ENCODE results near the gene CDHR2.

CDHR2 gene

DNA sequence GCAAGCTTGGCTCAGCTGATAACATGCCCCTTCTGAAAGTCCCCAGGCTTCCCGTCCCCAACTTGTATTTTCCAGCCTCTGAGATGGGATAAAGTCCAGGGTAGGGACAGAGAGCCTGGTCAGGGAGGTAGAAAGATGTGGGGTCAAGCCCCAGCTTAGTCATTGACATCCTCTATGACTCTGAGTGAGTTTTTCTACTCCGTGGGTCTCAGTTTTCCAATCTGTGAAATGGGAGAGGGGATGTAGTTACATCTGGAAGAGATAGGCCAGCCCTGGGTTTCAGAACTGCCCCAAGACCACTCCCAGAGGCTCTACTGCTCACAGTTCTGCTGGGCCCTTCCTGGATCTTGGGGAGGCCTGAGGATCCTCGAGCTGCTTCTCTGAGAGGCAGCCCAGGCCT lies 57.7 kb downstream of the CDHR2 start:
- H3K27ac ChIP-seq (ENCODE audit: low read length), result no peak overlapping the region
- H3K4me3 ChIP-seq (ENCODE audit: low read length), result no peak overlapping the region
- no peak overlapping the region for H3K9ac ChIP-seq (ENCODE audit: low read depth, low read length)
- H3K36me3 ChIP-seq (ENCODE audit: insufficient read depth, low read depth, low read length), result no peaks in the 10 kb centered on the region
- H3K9me3 ChIP-seq (ENCODE audit: insufficient read depth, low read depth, low read length), result no peaks in the 10 kb centered on the region
- H3K27me3 ChIP-seq (ENCODE audit: insufficient read depth, low read length), result peaks cover 28% of the 10 kb centered on the region
- 0 out of 2 replicates have a peak, but pooled peaks cover 2% of the 10 kb centered on the region for H3K4me1 ChIP-seq (ENCODE audit: insufficient read depth, low read length)

DNA sequence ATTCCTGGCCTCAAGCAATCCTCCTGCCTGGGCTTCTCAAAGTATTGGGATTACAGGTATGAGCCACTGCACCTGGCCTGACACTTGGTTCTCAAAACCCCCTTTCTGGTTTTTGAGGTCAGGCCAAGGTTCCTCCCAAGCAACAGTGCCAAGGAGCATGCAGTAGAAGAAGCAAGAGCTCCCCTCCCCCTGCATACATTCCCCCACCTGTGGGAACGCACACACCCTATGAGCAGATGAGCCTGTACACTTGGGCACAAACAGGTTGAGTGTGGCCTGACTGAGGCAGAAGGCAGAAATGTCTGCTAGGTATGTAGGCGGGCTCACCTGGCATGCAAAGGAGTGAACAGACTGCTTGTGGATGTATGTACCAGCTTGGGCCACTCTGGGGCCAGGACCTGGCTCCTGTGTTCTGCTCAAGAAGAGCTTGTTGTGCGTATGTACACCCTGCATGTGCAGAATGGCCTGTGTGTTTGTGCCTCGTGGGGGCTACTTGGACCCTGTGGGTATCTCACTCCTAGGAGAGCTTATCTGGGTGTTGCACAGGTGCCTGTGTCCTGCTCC lies 59.1 kb downstream of the CDHR2 start:
- H3K9ac ChIP-seq (ENCODE audit: low read depth, low read length), result no peak overlapping the region
- no peak overlapping the region for H3K4me3 ChIP-seq (ENCODE audit: low read length)
- H3K27me3 ChIP-seq (ENCODE audit: insufficient read depth, low read length), result peaks cover 32% of the 10 kb centered on the region
- peaks cover 9% of the 10 kb centered on the region; the same call in 1 of the 2 replicates for H3K4me1 ChIP-seq (ENCODE audit: insufficient read depth, low read length)
- H3K27ac ChIP-seq (ENCODE audit: low read length), result no peak overlapping the region
- no peaks in the 10 kb centered on the region for H3K9me3 ChIP-seq (ENCODE audit: insufficient read depth, low read depth, low read length)
- H3K36me3 ChIP-seq (ENCODE audit: insufficient read depth, low read depth, low read length), result no peaks in the 10 kb centered on the region

DNA sequence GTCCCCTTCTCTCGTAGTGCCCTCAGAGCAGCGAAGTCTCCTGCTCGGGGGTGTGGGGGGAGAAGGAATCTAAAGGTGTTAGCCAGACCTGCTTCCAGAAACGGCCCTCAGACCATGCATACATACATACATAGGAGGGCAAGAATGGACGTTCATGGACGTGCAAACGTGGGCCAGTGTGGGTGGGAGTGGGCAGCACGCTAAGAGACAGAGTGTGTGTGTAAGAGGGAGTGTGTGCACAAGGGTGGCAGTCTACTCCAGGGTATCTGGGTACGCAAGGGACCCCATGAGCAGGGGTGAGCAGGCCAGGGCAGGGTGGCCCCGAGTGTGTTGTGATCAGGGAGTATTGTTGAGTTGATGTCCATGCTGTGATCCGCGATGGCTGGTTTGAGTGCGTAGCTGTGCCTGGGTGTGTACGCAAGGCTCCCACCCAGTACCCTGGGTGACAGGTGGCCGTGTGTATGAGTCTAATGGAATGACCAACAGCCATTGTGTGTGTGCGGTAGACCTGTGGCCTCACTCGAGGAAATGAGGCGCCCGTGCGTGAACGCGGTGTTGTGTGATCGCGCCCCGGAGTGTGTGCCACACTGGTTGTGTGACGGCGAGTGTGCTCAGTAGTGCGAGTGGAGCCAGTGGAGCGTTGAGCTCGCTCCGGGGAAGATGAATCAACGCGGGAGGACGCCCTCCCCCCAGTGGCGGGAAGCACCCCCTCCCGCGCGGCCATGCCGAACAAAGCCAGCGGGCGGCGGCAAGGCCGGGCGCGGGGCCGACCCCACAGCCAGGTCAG lies 60.0 kb downstream of the CDHR2 start:
- Histone ChIP-seq H3K9me3 (ENCODE audit: insufficient read depth, low read depth, low read length) (no peaks in the 10 kb centered on the region), H3K4me1 (ENCODE audit: insufficient read depth, low read length) (peaks cover 9% of the 10 kb centered on the region; the same call in 1 of the 2 replicates), H3K36me3 (ENCODE audit: insufficient read depth, low read depth, low read length) (no peaks in the 10 kb centered on the region), H3K27ac (ENCODE audit: low read length) (no peak overlapping the region), H3K4me3 (ENCODE audit: low read length) (peak overlapping the region; percentile 74), H3K27me3 (ENCODE audit: insufficient read depth, low read length) (peaks cover 39% of the 10 kb centered on the region), H3K9ac (ENCODE audit: low read depth, low read length) (peak overlapping the region; percentile 75)

DNA sequence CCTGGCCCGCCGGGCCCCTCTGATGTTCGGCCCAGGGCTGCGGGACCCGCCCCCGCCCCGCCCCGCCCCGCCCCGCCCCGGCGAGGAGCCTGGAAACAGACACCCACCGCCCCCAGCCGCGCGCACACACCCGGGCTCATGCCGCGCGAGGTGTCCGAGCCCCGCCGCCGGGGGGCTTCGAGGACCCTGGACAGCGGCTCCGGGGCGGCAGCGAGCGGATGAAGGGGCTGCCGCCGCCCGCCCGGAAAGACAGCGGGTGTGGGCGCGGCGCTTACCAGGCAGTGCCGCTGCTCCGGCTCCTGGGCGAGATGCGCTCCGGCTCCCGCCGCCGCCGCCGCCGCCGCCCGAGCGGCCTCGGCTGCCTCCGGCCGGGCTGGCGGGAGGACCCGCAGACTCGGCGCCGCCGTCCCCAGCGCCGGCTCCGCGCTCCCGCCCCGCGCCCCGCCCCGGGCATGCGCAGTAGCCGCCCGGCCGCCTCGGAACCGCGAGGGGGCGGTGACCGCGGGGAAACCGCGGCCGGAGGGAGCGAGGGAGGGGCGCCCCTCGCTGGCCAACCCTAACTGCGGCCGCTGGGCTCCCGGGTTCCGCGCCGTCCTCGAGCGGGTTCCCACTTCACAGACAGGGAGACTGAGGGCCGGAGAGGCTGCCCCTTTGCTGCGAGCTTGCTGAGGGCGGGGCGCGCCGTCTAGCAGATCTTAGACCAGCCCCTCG lies 60.7 kb downstream of the CDHR2 start, which contains the start of gene GPRIN1:
TSS of gene GPRIN1 (minus strand) at position 433 of the 711 bp plus-strand sequence. CDS start 10,322 bp downstream, outside the sequence.
- H3K36me3 ChIP-seq (ENCODE audit: insufficient read depth, low read depth, low read length), result no peaks in the 10 kb centered on the region
- H3K27ac ChIP-seq (ENCODE audit: low read length), result no peak within 1 kb of the TSS
- peak within 1 kb of the TSS; percentile 75 for H3K9ac ChIP-seq (ENCODE audit: low read depth, low read length)
- H3K4me3 ChIP-seq (ENCODE audit: low read length), result peak within 1 kb of the TSS; percentile 74
- peaks cover 9% of the 10 kb centered on the region; the same call in 1 of the 2 replicates for H3K4me1 ChIP-seq (ENCODE audit: insufficient read depth, low read length)
- peaks cover 42% of the 10 kb centered on the region for H3K27me3 ChIP-seq (ENCODE audit: insufficient read depth, low read length)
- no peaks in the 10 kb centered on the region for H3K9me3 ChIP-seq (ENCODE audit: insufficient read depth, low read depth, low read length)

DNA sequence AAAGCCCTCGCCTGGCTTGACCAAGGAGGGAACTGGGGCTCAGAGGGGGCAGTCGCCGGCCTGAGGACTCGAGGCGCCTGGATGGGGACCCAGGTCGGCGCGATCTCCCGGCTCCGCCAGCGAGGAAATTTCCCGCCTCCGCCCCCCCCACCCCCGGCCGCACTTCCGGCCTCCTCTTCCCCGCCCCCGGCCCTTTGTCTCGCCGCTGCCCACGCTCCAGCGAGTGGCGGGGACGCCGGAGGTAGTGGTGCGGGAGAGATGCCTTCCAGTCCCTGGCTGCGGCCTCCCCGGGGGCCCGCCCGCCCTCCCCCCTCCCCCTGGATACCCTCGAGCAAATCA lies 61.3 kb downstream of the CDHR2 start:
- H3K9ac ChIP-seq (ENCODE audit: low read depth, low read length), result no peak overlapping the region
- no peaks in the 10 kb centered on the region for H3K9me3 ChIP-seq (ENCODE audit: insufficient read depth, low read depth, low read length)
- H3K4me1 ChIP-seq (ENCODE audit: insufficient read depth, low read length), result peaks cover 9% of the 10 kb centered on the region; the same call in 1 of the 2 replicates
- peaks cover 44% of the 10 kb centered on the region for H3K27me3 ChIP-seq (ENCODE audit: insufficient read depth, low read length)
- H3K4me3 ChIP-seq (ENCODE audit: low read length), result peak overlapping the region; percentile 57; the same call in 1 of the 2 replicates
- H3K27ac ChIP-seq (ENCODE audit: low read length), result no peak overlapping the region
- no peaks in the 10 kb centered on the region for H3K36me3 ChIP-seq (ENCODE audit: insufficient read depth, low read depth, low read length)

DNA sequence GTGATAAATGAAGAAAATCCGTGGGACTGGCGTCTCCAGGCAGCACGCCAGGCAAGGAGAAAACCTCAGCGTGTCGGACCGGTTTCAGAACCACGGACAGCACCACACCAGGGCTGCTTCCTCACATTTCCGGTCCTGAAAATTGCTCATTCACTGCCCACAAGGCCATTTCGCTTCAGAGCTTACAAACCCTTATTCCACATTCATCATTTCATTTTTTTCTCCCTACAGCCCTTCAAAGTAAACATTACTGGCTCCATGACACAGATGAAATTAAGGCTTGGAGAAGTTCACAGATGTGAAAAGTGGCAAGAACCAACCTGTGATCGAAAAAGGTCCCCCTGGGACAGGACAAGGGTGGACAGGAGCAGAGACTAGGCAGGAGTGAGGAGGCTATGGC lies 62.3 kb downstream of the CDHR2 start:
- Histone ChIP-seq H3K36me3 (ENCODE audit: insufficient read depth, low read depth, low read length) (no peaks in the 10 kb centered on the region), H3K4me1 (ENCODE audit: insufficient read depth, low read length) (peaks cover 9% of the 10 kb centered on the region; the same call in 1 of the 2 replicates), H3K4me3 (ENCODE audit: low read length) (no peak overlapping the region), H3K27ac (ENCODE audit: low read length) (no peak overlapping the region), H3K27me3 (ENCODE audit: insufficient read depth, low read length) (peaks cover 54% of the 10 kb centered on the region), H3K9me3 (ENCODE audit: insufficient read depth, low read depth, low read length) (no peaks in the 10 kb centered on the region), H3K9ac (ENCODE audit: low read depth, low read length) (no peak overlapping the region)

DNA sequence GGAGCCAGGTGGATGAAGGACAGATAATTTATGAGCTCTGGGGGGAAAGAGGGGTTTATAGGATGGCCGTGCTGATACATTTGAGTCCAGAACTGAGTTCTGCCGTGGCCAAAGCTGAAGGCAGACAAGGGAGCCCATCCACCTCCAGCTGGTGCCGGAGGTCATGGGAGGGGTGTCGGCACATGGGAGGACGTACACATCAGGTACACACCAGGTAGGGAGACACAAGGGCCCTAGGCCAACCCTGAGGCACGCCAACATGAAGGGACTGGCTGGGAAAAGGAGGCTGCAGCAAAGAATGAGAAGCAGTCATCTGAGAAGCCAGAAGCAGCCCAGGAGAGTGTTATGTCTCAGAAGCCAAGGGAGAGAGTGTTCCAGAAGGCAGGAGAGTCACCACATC lies 62.9 kb downstream of the CDHR2 start:
- peaks cover 59% of the 10 kb centered on the region for H3K27me3 ChIP-seq (ENCODE audit: insufficient read depth, low read length)
- no peak overlapping the region for H3K9ac ChIP-seq (ENCODE audit: low read depth, low read length)
- H3K4me1 ChIP-seq (ENCODE audit: insufficient read depth, low read length), result peaks cover 9% of the 10 kb centered on the region; the same call in 1 of the 2 replicates
- no peak overlapping the region for H3K4me3 ChIP-seq (ENCODE audit: low read length)
- no peaks in the 10 kb centered on the region for H3K36me3 ChIP-seq (ENCODE audit: insufficient read depth, low read depth, low read length)
- no peak overlapping the region for H3K27ac ChIP-seq (ENCODE audit: low read length)
- no peaks in the 10 kb centered on the region for H3K9me3 ChIP-seq (ENCODE audit: insufficient read depth, low read depth, low read length)

DNA sequence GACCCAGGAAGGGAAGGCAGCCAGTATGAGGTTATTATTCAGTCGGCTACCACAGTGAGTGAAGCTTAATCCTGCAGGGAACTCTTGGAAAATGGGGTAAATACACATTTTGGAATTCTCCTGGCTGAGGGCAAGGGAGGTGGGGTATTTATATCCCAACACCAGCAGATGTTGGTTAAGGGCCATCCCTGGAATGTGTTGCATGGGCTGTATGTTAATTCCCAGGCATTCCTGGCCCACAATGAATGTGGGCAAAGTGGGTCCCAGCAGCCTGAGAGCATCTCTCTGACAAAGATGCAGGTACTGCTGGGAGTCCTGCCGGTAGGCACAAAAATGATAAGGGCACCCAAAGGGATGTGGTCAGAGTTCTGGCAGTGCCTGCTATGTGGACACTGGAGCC lies 63.7 kb downstream of the CDHR2 start:
- peaks cover 68% of the 10 kb centered on the region for H3K27me3 ChIP-seq (ENCODE audit: insufficient read depth, low read length)
- H3K4me3 ChIP-seq (ENCODE audit: low read length), result no peak overlapping the region
- H3K9me3 ChIP-seq (ENCODE audit: insufficient read depth, low read depth, low read length), result no peaks in the 10 kb centered on the region
- H3K4me1 ChIP-seq (ENCODE audit: insufficient read depth, low read length), result peaks cover 9% of the 10 kb centered on the region; the same call in 1 of the 2 replicates
- no peak overlapping the region for H3K27ac ChIP-seq (ENCODE audit: low read length)
- no peak overlapping the region for H3K9ac ChIP-seq (ENCODE audit: low read depth, low read length)
- no peaks in the 10 kb centered on the region for H3K36me3 ChIP-seq (ENCODE audit: insufficient read depth, low read depth, low read length)

DNA sequence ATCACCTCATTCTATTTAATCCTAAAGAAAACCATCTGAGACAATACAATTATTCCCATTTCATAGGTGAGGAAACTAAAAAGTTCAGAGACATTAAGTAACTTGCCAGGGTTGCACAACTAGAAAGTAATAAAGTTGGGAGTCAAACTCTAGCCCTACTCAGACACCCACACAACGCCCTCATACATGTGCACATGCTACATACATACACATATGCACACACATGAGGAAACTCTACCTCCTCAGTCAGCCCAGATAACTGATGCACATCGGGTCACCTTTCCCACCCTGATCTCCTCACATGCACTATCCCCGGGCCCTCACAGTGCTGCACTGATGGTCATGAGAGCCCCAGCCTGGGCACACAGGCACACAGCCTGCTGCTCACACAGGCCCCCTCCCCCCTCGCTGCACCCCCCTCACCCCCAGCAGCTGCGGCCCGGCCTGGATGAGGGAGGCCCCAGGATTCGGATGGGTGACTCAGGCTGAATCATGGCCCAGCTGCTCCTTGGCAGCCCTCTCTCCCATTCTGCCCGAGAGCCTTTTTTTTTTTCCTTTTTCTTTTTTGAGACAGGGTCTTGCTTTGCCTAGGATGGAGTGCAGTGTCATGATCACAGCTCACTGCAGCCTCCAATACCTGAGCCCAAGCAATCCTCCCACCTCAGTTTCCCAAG lies 65.8 kb downstream of the CDHR2 start:
- H3K27ac ChIP-seq (ENCODE audit: low read length), result no peak overlapping the region
- no peaks in the 10 kb centered on the region for H3K36me3 ChIP-seq (ENCODE audit: insufficient read depth, low read depth, low read length)
- no peak overlapping the region for H3K9ac ChIP-seq (ENCODE audit: low read depth, low read length)
- H3K4me3 ChIP-seq (ENCODE audit: low read length), result no peak overlapping the region
- peaks cover 9% of the 10 kb centered on the region; the same call in 1 of the 2 replicates for H3K4me1 ChIP-seq (ENCODE audit: insufficient read depth, low read length)
- H3K9me3 ChIP-seq (ENCODE audit: insufficient read depth, low read depth, low read length), result no peaks in the 10 kb centered on the region
- peaks cover 73% of the 10 kb centered on the region for H3K27me3 ChIP-seq (ENCODE audit: insufficient read depth, low read length)

DNA sequence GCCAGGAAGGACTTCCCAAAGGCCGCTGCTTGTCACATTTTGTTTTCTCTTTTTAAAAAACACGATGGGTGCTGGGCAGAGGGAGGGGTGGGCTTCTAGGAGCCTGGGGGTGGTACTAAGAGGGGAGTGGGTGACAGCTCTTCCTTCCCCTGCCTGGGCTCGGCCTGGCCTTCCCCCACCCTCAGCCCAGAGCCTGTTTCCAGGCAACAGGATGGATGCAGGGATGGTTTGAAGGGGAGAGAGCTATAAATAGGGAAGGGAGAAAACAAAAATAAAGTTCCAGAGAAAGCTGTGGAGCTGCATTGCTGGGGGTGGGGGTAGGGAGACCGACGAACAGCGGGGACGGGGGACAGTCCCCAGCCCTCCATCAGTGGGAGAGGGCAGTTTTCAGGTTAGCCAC lies 67.4 kb downstream of the CDHR2 start:
- Histone ChIP-seq H3K4me3 (ENCODE audit: low read length) (no peak overlapping the region), H3K9me3 (ENCODE audit: insufficient read depth, low read depth, low read length) (no peaks in the 10 kb centered on the region), H3K9ac (ENCODE audit: low read depth, low read length) (no peak overlapping the region), H3K27ac (ENCODE audit: low read length) (no peak overlapping the region), H3K36me3 (ENCODE audit: insufficient read depth, low read depth, low read length) (no peaks in the 10 kb centered on the region), H3K4me1 (ENCODE audit: insufficient read depth, low read length) (peaks cover 7% of the 10 kb centered on the region; the same call in 1 of the 2 replicates), H3K27me3 (ENCODE audit: insufficient read depth, low read length) (peaks cover 79% of the 10 kb centered on the region)

DNA sequence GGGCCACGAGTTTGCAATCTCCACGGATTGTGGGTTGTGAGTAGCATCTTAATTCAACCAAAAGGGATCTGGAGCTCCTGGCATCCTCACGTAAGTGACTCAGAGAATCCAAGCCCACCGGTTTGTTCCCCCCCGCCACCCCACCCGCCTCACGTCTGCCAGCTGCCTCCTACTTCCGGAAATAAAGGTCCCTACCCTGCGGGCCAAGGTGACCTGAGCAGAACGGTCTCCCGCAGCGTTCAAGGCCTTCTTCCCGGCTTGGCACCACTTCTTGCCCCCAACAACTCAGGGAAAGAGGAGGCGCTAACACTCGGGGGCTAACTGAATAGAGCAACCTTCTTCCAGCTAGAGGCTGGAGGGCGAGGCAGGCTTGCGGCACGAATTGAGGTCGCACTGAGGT lies 69.6 kb downstream of the CDHR2 start:
- peaks cover 83% of the 10 kb centered on the region for H3K27me3 ChIP-seq (ENCODE audit: insufficient read depth, low read length)
- H3K36me3 ChIP-seq (ENCODE audit: insufficient read depth, low read depth, low read length), result no peaks in the 10 kb centered on the region
- no peaks in the 10 kb centered on the region; the same call in 1 of the 2 replicates for H3K4me1 ChIP-seq (ENCODE audit: insufficient read depth, low read length)
- no peak overlapping the region for H3K27ac ChIP-seq (ENCODE audit: low read length)
- no peak overlapping the region for H3K9ac ChIP-seq (ENCODE audit: low read depth, low read length)
- no peaks in the 10 kb centered on the region for H3K9me3 ChIP-seq (ENCODE audit: insufficient read depth, low read depth, low read length)
- peak overlapping the region; percentile 48; the same call in 1 of the 2 replicates for H3K4me3 ChIP-seq (ENCODE audit: low read length)

Measured in iPS-20b (cell line).